Activated CD4-positive, alpha-beta T cell treated with anti-CD3 and anti-CD28 coated beads, Interleukin-2, amount 10 ng/mL, durations not matched to agents 24 days and 14 days (primary cell): ENCODE measurements around the gene SLC18A2. TPM values are rescaled to one million over a fixed set of nuclear protein-coding genes. Genes with fewer than 3 reads are reported as not detected.

Source experiments
- DNase-seq: peaks from one replicate; pipeline ENCODE4 v3.0.0; 2022
- H3K27ac Mint-ChIP-seq: one replicate; pipeline ENCODE4 v1.8.0; 2022; ENCODE audit warnings: mild to moderate bottlenecking, mixed read lengths
- H3K27me3 Mint-ChIP-seq: one replicate; pipeline ENCODE4 v1.8.0; 2022; ENCODE audit warnings: mixed read lengths
- H3K36me3 Mint-ChIP-seq: one replicate; pipeline ENCODE4 v1.8.0; 2022; ENCODE audit warnings: low read depth, mild to moderate bottlenecking, mixed read lengths
- H3K4me1 Mint-ChIP-seq: one replicate; pipeline ENCODE4 v1.8.0; 2021; ENCODE audit warnings: mixed read lengths
- H3K4me3 Mint-ChIP-seq: one replicate; pipeline ENCODE4 v1.8.0; 2022; ENCODE audit warnings: mild to moderate bottlenecking, moderate library complexity, mixed read lengths
- H3K9me3 Mint-ChIP-seq: one replicate; pipeline ENCODE4 v1.8.0; 2021; ENCODE audit warnings: mixed read lengths
- intact Hi-C: fragments of 100-400 bp; cut with micrococcal nuclease; formaldehyde crosslinking; loops from one replicate; pipeline ENCODE4 v1.15.1; 2023
- total RNA-seq: library from RNA; stranded (reverse); gene quantifications from 2 replicates; pipeline ENCODE4 v1.2.3, GENCODE V29; 2022

Gene SLC18A2
- total RNA-seq, 1 donor from 2014 or later: not detected

- Mint-ChIP-seq H3K27ac (no peak overlapping the region), H3K27me3 (peaks cover 19% of the 10 kb centered on the region)
These were observed 21.5 kb downstream of the SLC18A2 start for GRCh38 chr10:117262291-117262902.

DNA sequence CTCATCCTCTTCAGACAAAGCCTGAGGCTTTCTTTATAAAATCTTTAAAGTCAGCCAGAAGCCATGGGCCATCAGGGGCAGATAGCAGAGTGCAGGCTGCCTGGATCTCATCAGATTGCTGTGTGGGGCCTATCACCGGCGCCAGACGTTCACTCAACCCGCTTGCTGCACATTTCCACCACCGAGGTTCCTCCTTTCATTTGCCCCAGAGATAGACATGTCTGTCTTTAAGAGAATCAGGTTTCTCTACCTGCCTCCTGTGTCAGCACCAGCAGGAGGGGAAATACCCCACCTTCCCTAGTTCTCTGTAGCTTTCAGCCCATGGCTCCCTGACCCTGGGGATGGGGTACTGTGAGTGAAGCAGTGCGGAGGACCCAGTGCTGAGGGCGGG, 22.0 kb downstream of the SLC18A2 start:
- H3K36me3 Mint-ChIP-seq: no peaks in the 10 kb centered on the region
- intact Hi-C loops: no loop called here
- no peak for DNase-seq
- H3K9me3 Mint-ChIP-seq: no peaks in the 10 kb centered on the region
- H3K4me3 Mint-ChIP-seq: no peak overlapping the region
- H3K27me3 Mint-ChIP-seq: peaks cover 17% of the 10 kb centered on the region
- H3K4me1 Mint-ChIP-seq: peaks cover 12% of the 10 kb centered on the region
- no peak overlapping the region for H3K27ac Mint-ChIP-seq

More at GRCh38 chr10:117262291-117262902, 21.5 kb downstream of the SLC18A2 start:
- intact Hi-C loops: no loop called here
- Mint-ChIP-seq H3K36me3 (no peaks in the 10 kb centered on the region), H3K9me3 (no peaks in the 10 kb centered on the region), H3K4me1 (peaks cover 12% of the 10 kb centered on the region), H3K4me3 (no peak overlapping the region)
- no peak for DNase-seq

DNA sequence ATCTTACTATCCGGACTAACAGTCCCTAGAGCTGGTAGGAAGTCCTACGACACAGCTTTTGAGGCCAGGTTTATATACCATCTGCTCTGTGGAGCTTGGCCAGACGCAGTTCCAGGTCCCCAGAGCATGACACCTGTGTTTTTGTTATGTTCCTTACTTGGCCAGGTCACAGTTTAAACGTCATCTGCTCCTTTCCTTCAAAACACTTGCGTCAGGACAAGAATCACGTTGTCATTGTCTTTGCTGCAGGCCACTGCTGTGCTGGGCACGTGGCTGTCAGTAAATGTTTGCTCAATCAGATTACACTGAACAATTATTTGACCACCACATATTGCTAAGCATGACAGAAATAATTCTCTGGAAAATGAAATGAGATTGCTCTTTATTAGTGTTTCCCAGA, 23.9 kb downstream of the SLC18A2 start:
- Mint-ChIP-seq H3K36me3 (no peaks in the 10 kb centered on the region), H3K4me3 (no peak overlapping the region), H3K27me3 (peaks cover 10% of the 10 kb centered on the region), H3K4me1 (peaks cover 5% of the 10 kb centered on the region), H3K9me3 (no peaks in the 10 kb centered on the region), H3K27ac (no peak overlapping the region)
- intact Hi-C loops: no loop called here
- DNase-seq: no peak

DNA sequence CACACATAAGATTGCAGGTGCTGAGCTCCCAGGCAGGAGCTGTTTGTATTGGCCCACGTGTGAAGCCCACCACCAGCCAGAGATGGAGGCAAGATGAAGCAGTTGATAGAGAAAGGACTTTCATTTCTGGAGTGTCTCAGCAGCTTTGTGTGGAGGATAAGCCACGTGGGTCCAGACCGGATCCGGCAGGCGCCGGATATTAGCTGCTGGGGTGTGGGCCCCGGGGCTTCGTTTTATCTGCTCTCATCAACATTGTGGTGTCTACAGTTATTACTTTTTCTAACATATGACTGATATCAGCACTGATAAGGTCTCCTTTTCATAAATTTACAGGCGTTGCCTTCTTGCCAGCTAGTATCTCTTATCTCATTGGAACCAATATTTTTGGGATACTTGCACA, 25.5 kb downstream of the SLC18A2 start:
- no peaks in the 10 kb centered on the region for H3K36me3 Mint-ChIP-seq
- no peak overlapping the region for H3K27ac Mint-ChIP-seq
- intact Hi-C loops: no loop called here
- DNase-seq: no peak
- no peak overlapping the region for H3K4me3 Mint-ChIP-seq
- no peaks in the 10 kb centered on the region for H3K4me1 Mint-ChIP-seq
- H3K9me3 Mint-ChIP-seq: no peaks in the 10 kb centered on the region
- peaks cover 4% of the 10 kb centered on the region for H3K27me3 Mint-ChIP-seq

GRCh38 chr10:117266812-117267211, 25.9 kb downstream of the SLC18A2 start:
- no peak for DNase-seq
- H3K4me3 Mint-ChIP-seq: no peak overlapping the region
- H3K27me3 Mint-ChIP-seq: peaks cover 1% of the 10 kb centered on the region
- no peak overlapping the region for H3K27ac Mint-ChIP-seq
- no peaks in the 10 kb centered on the region for H3K4me1 Mint-ChIP-seq
- H3K9me3 Mint-ChIP-seq: no peaks in the 10 kb centered on the region
- intact Hi-C loops: no loop called here
- H3K36me3 Mint-ChIP-seq: no peaks in the 10 kb centered on the region

DNA sequence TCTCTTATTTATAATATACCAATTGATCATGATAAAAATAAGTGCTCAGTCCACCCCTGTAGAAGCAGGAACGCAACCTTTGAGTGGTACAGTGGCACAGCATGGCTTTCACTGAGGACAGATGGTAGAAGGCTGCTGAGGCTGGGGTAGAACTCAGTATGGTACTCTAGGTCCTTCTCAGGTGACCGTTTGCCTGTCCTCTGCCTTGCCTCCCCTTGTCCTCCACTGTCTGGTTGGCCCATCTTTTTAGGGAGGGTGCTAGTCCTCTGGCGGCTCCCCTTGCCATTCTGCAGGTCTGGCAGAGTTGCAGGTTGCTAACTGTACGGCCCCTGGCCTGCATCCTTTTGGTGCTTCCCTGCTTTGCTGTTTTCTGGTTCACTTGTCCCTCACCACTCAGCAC, 27.3 kb downstream of the SLC18A2 start:
- Mint-ChIP-seq H3K27me3 (peaks cover 1% of the 10 kb centered on the region), H3K4me3 (no peak overlapping the region), H3K9me3 (no peaks in the 10 kb centered on the region), H3K36me3 (no peaks in the 10 kb centered on the region), H3K4me1 (no peaks in the 10 kb centered on the region), H3K27ac (no peak overlapping the region)
- DNase-seq: no peak
- intact Hi-C loops: no loop called here

DNA sequence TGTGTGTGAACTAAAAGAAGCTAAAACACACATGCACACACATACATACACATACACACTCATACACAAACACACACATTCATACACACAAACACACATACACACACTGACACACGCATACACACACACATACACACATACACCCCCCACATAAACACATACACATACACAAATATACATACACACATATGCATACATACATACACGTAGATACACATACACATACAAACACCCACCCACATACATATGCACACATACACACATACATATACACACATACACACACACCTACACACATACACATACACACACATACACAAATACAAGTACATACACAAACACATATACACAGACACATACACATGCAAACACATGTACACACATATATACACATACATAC, 28.0 kb downstream of the SLC18A2 start:
- Mint-ChIP-seq H3K4me3 (no peak overlapping the region), H3K36me3 (no peaks in the 10 kb centered on the region), H3K4me1 (no peaks in the 10 kb centered on the region), H3K9me3 (no peaks in the 10 kb centered on the region), H3K27me3 (peaks cover 1% of the 10 kb centered on the region), H3K27ac (no peak overlapping the region)
- intact Hi-C loops: no loop called here
- DNase-seq: no peak

DNA sequence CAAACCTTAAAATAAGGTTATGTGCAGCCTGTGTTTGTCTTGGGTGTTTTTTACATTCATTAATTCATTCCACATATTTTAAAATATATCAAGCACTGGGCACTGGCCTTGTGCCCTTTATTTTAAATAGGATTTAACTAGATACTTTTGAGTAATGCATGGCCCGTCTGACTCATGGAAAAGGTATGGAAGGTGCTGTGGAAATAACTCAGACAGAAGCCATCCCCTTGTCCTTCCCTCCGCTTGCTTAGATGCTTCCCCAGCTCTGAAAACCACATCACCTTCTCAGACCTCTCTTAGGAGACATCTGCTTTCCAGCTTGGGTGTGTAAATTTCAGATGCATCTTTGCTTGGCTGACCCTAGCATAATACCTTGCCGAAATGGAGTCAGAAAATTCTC, 30.5 kb downstream of the SLC18A2 start:
- DNase-seq: no peak
- Mint-ChIP-seq H3K4me1 (no peaks in the 10 kb centered on the region), H3K36me3 (no peaks in the 10 kb centered on the region), H3K4me3 (no peak overlapping the region), H3K27ac (no peak overlapping the region), H3K27me3 (peaks cover 1% of the 10 kb centered on the region), H3K9me3 (no peaks in the 10 kb centered on the region)
- intact Hi-C loops: no loop called here

DNA sequence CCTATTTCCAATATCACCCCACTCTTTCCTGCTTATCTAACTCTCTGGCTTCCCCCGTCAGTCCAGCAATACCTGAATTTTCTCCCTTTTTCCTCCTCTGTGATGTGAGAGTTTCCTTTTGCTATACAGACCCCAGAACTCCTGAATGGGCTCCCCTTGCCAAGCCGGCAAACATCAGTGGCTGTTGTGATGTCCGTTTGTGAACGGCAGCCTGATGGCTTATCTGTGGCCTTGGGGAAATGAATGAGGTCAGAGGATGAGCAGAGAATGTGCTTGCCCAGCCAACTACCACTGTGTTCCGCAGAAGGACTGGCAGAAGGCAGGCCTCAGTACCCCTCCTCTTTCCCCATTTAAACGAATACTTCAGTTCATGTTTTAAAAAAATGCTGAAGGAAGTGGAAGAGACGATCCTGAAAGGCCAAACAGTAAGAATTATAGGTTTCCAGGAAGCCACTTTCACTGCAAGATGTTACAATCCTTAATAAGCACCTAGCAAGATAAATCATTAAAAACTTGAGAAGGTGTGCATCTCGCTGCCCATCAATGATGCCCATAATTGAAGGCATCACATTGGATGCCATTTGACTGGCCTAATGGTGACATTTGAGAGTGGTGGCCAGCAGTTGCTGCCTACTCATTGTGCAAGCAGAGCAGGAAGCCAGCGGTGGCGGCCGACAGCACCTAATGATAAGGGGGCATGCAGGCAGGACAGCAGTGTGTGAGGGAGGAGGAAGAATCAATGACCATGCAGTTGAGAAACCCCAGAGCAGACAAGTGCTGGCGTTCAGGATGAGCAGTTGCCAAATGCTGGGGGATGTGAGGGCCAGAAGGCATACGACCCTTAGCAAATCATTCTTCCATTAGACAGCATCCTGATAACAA, 31.5 kb downstream of the SLC18A2 start:
- no peak overlapping the region for H3K4me3 Mint-ChIP-seq
- no peaks in the 10 kb centered on the region for H3K27me3 Mint-ChIP-seq
- DNase-seq: peak; percentile 28
- no peaks in the 10 kb centered on the region for H3K4me1 Mint-ChIP-seq
- intact Hi-C loops: no loop called here
- no peaks in the 10 kb centered on the region for H3K36me3 Mint-ChIP-seq
- H3K27ac Mint-ChIP-seq: no peak overlapping the region
- no peaks in the 10 kb centered on the region for H3K9me3 Mint-ChIP-seq

DNA sequence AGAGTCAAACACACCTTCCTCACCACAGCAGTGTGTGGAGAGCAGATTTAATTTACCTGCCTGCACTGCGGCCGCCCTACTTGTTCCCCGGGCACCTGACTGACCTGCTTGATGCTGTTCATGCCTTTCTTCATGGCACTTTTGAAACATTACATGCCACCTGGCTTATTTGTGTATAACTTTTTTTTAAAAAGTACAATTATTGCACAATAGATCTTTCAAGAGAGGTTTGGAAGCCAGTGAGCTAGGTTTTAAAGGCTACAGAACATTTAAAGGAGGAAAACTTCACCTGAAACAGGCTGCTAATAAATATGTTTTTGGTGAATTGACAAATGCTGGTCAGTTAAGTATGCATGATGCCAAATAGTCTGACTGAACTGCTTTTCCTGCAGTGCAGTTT, 33.1 kb downstream of the SLC18A2 start:
- H3K9me3 Mint-ChIP-seq: no peaks in the 10 kb centered on the region
- no peak overlapping the region for H3K4me3 Mint-ChIP-seq
- H3K27ac Mint-ChIP-seq: no peak overlapping the region
- no peaks in the 10 kb centered on the region for H3K36me3 Mint-ChIP-seq
- no peaks in the 10 kb centered on the region for H3K27me3 Mint-ChIP-seq
- DNase-seq: no peak
- no peaks in the 10 kb centered on the region for H3K4me1 Mint-ChIP-seq
- intact Hi-C loops: no loop called here

- no peaks in the 10 kb centered on the region for H3K4me1 Mint-ChIP-seq
- H3K27me3 Mint-ChIP-seq: no peaks in the 10 kb centered on the region
- no peaks in the 10 kb centered on the region for H3K36me3 Mint-ChIP-seq
- H3K4me3 Mint-ChIP-seq: no peak overlapping the region
- H3K9me3 Mint-ChIP-seq: no peaks in the 10 kb centered on the region
- H3K27ac Mint-ChIP-seq: no peak overlapping the region
- intact Hi-C loops: no loop called here
- DNase-seq: no peak
These were observed 33.6 kb downstream of the SLC18A2 start for GRCh38 chr10:117274509-117274908.

DNA sequence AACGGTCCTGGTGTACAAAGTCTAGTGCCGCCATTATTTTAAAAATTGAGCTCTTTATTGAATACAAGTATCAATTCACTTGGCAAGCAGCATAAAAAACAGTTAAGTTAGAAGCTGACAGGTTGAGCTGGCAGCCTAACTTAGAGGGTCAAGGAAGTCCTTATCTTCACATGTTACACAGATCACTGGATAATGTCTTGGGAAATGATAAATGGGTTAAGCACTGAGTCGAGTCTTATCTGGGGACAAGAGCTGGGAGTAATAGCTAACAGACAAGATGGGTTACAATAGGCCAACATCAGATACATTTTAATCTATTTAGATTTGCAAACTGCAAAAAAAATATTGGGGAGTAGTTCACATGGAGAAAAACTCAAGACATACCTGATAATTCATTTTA, 34.2 kb downstream of the SLC18A2 start:
- H3K36me3 Mint-ChIP-seq: no peaks in the 10 kb centered on the region
- intact Hi-C loops: no loop called here
- H3K27ac Mint-ChIP-seq: no peak overlapping the region
- no peak overlapping the region for H3K4me3 Mint-ChIP-seq
- H3K4me1 Mint-ChIP-seq: no peaks in the 10 kb centered on the region
- no peaks in the 10 kb centered on the region for H3K9me3 Mint-ChIP-seq
- no peak for DNase-seq
- H3K27me3 Mint-ChIP-seq: no peaks in the 10 kb centered on the region

GRCh38 chr10:117277675-117278074, 36.8 kb downstream of the SLC18A2 start:
- intact Hi-C loops: no loop called here
- no peaks in the 10 kb centered on the region for H3K9me3 Mint-ChIP-seq

GRCh38 chr10:117284716-117285494, 44.0 kb downstream of the SLC18A2 start:
- H3K36me3 Mint-ChIP-seq: peaks cover 20% of the 10 kb centered on the region
- intact Hi-C loops: no loop called here

More at GRCh38 chr10:117277675-117278074, 36.8 kb downstream of the SLC18A2 start:
- H3K4me1 Mint-ChIP-seq: no peaks in the 10 kb centered on the region
- H3K27me3 Mint-ChIP-seq: no peaks in the 10 kb centered on the region
- H3K36me3 Mint-ChIP-seq: no peaks in the 10 kb centered on the region
- H3K4me3 Mint-ChIP-seq: no peak overlapping the region
- no peak overlapping the region for H3K27ac Mint-ChIP-seq
- no peak for DNase-seq

More at GRCh38 chr10:117284716-117285494, 44.0 kb downstream of the SLC18A2 start:
- Mint-ChIP-seq H3K27me3 (no peaks in the 10 kb centered on the region), H3K9me3 (no peaks in the 10 kb centered on the region), H3K4me3 (no peak overlapping the region), H3K27ac (no peak overlapping the region), H3K4me1 (peaks cover 3% of the 10 kb centered on the region)
- DNase-seq: no peak
